Stimulated activated CD4-positive, alpha-beta T cell treated with anti-CD3 and anti-CD28 coated beads, Interleukin-12 subunit alpha, Interleukin-12 subunit beta, amount 100 ng/mL, for 4 hours (primary cell): ENCODE data around the gene PCDHGA1.
"Not testable (repeated sequence)": the region's sequence is repeated elsewhere in the genome, so short reads cannot be mapped to it uniquely, and the experiment has no call there.

Experiments
- DNase-seq: peaks from one replicate; pipeline ENCODE4 v3.0.0-alpha.2; 2020

Gene PCDHGA1

DNA sequence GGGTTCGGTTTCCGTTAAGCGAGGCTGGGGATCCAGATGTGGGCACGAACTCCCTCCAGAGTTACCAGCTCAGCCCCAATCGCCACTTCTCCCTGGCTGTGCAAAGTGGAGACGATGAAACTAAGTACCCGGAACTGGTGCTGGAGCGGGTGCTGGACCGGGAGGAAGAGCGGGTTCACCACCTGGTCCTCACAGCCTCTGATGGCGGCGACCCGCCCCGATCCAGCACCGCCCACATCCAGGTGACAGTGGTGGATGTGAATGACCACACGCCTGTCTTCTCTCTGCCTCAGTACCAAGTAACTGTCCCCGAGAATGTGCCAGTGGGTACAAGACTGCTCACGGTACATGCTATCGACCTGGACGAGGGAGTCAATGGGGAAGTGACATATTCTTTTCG is 53.0 kb downstream of the PCDHGA1 start:
- no peak for DNase-seq

DNA sequence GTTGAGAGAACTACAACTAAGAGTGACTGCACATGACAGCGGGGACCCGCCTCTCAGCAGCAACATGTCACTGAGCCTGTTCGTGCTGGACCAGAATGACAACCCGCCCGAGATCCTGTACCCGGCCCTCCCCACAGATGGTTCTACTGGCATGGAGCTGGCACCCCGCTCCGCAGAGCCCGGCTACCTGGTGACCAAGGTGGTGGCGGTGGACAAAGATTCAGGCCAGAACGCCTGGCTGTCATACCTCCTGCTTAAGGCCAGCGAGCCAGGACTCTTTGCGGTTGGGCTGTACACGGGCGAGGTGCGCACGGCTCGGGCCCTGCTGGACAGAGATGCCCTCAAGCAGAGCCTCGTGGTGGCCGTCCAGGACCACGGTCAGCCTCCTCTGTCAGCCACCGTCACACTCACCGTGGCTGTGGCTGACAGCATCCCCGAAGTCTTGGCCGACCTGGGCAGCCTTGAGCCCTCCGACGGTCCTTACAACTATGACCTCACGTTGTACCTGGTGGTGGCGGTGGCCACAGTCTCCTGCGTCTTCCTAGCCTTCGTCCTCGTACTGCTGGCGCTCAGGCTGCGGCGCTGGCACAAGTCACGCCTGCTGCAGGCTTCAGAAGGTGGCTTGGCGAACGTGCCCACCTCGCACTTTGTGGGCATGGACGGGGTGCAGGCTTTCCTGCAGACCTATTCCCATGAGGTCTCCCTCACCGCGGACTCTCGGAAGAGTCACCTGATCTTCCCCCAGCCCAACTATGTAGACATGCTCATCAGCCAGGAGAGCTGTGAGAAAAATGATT is 54.4 kb downstream of the PCDHGA1 start:
- DNase-seq, result no peak

DNA sequence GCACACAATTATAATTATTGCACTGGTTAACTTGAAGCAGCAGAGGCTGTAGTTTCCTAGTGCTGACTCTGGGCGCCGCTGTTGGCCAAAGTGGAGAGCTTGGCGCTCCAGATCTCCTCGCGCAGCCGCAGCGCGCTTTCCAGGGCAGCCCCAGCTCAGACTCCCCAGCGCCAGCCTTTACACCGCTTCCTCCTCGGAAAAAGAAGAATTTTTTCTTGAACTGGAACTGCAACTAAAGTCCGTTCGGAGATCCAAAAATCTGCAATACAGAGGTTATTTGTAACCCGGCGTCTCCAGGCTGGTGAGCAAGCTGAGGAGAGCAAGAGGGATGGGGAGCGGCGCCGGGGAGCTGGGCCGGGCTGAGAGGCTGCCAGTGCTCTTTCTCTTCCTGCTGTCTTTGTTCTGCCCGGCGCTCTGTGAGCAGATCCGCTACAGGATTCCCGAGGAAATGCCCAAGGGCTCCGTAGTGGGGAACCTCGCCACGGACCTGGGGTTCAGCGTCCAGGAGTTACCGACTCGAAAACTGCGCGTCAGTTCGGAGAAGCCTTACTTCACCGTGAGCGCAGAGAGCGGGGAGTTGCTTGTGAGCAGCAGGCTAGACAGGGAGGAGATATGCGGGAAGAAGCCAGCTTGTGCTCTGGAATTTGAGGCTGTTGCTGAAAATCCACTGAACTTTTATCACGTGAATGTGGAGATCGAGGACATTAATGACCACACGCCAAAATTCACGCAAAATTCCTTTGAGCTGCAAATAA is 57.4 kb downstream of the PCDHGA1 start, which contains the start of gene PCDHGB4:
TSS of gene PCDHGB4 (plus strand) at position 142 of the 755 bp plus-strand sequence. CDS start at position 329, 187 bp downstream.
- peak; percentile 20 for DNase-seq

DNA sequence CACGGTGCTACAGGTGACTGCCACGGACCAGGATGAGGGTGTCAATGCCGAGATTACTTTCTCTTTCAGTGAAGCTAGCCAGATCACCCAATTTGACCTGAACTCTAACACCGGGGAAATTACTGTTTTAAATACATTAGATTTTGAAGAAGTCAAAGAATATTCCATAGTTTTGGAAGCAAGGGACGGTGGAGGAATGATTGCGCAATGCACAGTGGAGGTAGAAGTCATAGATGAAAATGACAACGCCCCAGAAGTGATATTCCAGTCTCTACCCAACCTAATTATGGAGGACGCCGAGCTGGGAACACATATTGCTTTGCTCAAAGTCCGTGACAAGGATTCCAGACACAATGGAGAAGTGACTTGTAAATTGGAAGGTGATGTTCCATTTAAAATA is 58.3 kb downstream of the PCDHGA1 start:
- no peak for DNase-seq

DNA sequence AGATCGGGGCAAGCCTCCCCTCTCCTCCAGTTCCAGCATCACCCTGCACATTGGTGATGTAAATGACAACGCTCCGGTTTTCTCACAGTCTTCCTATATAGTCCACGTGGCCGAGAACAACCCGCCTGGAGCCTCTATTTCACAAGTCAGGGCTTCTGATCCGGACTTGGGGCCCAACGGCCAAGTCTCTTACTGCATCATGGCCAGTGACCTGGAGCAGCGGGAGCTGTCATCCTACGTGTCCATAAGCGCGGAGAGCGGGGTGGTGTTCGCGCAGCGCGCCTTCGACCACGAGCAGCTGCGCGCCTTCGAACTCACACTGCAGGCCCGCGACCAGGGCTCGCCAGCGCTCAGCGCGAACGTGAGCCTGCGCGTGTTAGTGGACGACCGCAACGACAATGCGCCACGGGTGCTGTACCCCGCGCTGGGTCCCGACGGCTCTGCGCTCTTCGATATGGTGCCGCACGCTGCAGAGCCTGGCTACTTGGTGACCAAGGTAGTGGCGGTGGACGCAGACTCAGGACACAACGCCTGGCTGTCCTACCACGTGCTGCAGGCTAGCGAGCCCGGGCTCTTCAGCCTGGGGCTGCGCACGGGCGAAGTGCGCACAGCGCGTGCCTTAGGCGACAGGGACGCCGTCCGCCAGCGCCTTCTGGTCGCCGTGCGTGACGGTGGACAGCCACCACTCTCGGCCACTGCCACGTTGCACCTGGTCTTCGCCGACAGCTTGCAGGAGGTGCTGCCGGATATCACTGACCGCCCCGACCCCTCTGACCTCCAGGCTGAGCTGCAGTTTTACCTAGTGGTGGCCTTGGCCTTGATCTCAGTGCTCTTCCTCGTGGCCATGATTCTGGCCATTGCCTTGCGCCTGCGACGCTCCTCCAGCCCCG is 59.1 kb downstream of the PCDHGA1 start:
- no peak for DNase-seq

DNA sequence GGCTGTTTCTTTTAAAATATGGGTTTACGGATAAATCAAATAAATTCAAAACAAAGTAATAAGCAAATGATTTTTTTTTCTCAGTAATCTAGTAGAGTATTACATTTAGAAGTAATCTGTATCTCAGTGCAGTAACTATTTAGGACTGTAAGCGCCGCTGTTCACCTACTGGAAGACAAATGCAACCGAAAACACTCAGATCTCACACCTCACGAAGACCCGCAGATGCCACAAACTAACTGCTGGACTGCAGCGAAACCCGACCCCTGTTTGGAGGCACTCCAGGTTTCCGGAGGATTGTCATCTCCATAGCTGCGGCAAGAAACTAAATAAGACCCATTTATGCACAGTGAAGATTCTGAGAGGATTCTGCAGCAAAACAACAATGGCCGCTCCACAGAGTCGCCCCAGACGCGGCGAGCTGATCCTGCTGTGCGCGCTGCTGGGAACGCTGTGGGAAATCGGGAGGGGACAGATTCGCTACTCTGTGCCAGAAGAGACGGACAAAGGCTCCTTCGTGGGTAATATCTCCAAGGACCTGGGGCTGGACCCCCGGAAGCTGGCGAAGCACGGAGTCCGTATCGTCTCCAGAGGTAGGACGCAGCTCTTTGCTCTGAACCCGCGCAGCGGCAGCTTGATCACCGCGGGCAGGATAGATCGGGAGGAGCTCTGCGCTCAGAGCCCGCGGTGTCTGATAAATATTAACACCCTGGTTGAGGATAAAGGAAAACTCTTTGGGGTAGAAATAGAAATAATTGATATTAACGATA is 62.3 kb downstream of the PCDHGA1 start, which contains the start of gene PCDHGA8:
TSS of gene PCDHGA8 (plus strand) at position 205 of the 770 bp plus-strand sequence. CDS start at position 386, 181 bp downstream.
- DNase-seq, result no peak

DNA sequence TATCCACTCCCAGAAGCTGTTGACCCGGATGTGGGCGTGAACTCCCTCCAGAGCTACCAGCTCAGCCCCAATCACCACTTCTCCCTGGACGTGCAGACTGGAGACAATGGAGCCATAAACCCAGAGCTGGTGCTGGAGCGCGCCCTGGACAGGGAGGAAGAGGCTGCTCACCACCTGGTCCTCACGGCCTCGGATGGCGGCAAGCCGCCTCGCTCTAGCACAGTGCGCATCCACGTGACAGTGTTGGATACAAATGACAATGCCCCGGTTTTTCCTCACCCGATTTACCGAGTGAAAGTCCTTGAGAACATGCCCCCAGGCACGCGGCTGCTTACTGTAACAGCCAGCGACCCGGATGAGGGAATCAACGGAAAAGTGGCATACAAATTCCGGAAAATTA is 63.0 kb downstream of the PCDHGA1 start:
- no peak for DNase-seq

DNA sequence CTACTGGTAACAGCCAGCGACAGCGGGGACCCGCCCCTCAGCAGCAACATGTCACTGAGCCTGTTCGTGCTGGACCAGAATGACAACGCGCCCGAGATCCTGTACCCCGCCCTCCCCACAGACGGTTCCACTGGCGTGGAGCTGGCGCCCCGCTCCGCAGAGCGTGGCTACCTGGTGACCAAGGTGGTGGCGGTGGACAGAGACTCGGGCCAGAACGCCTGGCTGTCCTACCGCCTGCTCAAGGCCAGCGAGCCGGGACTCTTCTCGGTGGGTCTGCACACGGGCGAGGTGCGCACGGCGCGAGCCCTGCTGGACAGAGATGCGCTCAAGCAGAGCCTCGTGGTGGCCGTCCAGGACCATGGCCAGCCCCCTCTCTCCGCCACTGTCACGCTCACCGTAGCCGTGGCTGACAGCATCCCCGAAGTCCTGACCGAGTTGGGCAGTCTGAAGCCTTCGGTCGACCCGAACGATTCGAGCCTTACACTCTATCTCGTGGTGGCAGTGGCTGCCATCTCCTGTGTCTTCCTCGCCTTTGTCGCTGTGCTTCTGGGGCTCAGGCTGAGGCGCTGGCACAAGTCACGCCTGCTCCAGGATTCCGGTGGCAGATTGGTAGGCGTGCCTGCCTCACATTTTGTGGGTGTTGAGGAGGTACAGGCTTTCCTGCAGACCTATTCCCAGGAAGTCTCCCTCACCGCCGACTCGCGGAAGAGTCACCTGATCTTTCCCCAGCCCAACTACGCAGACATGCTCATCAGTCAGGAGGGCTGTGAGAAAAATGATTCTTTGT is 64.3 kb downstream of the PCDHGA1 start:
- not testable (repeated sequence) for DNase-seq

DNA sequence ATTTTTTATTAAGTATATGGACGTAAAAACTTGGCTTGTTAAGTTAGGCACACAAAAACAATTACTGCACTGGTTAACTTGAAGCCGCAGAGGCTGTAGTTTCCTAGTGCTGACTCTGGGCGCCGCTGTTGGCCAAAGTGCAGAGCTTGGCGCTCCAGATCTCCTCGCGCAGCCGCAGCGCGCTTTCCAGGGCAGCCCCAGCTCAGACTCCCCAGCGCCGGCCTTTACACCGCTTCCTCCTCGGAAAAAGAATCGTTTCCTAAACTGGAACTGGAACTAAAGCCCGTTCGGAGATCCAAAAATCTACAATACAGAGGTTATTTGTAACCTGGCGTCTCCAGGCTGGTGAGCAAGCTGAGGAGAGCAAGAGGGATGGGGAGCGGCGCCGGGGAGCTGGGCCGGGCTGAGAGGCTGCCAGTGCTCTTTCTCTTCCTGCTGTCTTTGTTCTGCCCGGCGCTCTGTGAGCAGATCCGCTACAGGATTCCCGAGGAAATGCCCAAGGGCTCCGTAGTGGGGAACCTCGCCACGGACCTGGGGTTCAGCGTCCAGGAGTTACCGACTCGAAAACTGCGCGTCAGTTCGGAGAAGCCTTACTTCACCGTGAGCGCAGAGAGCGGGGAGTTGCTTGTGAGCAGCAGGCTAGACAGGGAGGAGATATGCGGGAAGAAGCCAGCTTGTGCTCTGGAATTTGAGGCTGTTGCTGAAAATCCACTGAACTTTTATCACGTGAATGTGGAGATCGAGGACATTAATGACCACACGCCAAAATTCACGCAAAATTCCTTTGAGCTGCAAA is 67.6 kb downstream of the PCDHGA1 start, which contains the start of gene PCDHGB5:
TSS of gene PCDHGB5 (plus strand) at position 192 of the 796 bp plus-strand sequence. CDS start at position 373, 181 bp downstream.
- DNase-seq, result peak; percentile 38

DNA sequence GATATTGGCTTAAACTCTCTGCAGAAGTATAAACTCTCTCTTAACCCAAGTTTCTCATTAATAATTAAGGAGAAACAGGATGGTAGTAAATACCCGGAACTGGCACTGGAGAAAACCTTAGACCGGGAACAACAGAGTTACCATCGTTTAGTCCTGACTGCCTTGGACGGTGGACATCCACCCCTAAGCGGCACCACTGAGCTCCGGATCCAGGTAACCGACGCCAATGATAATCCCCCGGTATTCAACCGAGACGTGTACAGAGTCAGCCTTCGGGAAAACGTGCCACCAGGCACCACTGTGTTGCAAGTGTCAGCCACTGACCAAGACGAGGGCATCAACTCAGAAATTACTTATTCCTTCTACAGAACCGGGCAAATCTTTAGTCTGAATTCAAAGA is 68.3 kb downstream of the PCDHGA1 start:
- no peak for DNase-seq

DNA sequence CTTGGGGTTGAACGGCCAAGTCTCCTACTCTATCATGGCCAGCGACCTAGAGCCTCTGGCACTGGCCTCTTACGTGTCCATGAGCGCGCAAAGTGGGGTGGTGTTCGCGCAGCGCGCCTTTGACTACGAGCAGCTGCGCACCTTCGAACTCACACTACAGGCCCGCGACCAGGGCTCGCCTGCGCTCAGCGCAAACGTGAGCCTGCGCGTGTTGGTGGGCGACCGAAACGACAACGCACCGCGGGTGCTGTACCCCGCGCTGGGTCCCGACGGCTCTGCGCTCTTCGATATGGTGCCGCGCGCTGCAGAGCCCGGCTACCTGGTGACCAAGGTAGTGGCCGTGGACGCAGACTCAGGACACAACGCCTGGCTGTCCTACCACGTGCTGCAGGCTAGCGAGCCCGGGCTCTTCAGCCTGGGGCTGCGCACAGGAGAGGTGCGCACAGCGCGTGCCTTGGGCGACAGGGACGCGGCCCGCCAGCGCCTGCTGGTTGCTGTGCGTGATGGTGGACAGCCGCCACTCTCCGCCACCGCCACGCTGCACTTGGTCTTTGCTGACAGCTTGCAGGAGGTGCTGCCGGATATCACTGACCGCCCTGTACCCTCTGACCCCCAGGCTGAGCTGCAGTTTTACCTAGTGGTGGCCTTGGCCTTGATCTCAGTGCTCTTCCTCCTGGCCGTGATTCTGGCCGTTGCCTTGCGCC is 69.4 kb downstream of the PCDHGA1 start:
- no peak for DNase-seq

DNA sequence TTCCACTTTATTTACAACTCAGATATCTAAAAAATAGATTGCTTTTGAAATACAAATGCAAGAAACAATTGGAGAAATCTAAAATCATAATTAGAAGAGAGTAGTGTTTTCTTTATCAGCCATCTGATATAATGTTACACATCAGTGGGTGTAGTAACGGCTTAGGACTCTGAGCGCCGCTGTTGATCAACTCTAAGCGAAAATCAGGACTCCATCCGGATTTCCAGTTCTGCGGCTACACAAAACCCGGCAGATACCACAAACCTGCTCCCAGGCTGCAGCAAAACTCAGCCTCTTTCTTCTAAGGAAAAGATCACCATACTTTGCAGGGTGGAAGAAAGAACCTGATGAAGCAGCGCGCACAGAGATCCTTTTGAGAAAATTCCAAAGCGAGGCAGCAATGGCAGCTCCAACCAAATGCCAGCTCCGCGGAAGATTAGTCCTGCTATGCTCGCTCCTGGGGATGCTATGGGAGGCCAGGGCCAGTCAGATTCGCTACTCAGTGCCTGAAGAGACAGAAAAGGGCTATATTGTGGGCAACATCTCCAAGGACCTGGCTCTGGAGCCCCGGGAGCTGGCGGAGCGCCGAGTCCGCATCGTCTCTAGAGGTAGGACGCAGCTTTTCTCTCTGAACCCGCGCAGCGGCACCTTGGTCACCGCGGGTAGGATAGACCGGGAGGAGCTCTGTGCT is 72.4 kb downstream of the PCDHGA1 start, which contains the start of gene PCDHGA9:
TSS of gene PCDHGA9 (plus strand) at position 226 of the 691 bp plus-strand sequence. CDS start at position 401, 175 bp downstream.
- DNase-seq, result no peak

DNA sequence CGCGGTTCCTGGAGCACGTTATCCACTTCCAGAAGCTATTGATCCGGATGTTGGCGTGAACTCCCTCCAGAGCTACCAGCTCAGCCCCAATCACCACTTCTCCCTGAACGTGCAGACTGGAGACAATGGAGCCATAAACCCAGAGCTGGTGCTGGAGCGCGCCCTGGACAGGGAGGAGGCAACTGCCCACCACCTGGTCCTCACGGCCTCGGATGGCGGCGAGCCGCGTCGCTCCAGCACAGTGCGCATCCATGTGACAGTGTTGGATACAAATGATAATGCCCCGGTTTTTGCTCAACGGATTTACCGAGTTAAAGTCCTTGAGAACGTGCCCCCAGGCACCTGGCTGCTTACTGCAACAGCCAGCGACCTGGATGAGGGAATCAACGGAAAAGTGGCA is 73.1 kb downstream of the PCDHGA1 start:
- no peak for DNase-seq

DNA sequence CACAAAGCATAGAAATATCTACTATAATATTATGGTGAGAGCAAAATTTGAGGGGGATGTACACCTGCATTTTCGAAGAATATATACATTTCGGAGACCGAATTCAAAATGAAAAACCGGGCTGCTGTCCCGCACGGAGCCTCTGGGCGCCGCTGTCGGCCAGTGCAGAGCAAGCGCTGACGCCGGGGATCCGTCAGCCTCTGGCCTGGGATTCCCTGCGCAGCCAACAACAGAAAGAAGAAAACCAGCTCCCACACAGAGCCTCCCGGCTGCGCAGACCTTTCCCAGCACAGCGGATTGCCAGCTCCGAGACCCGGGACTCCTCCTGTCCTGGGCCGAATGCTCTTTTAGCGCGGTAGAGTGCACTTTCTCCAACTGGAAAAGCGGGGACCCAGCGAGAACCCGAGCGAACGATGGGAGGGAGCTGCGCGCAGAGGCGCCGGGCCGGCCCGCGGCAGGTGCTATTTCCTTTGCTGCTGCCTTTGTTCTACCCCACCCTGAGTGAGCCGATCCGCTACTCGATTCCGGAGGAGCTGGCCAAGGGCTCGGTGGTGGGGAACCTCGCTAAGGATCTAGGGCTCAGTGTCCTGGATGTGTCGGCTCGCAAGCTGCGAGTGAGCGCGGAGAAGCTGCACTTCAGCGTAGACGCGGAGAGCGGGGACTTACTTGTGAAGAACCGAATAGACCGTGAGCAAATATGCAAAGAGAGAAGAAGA is 77.6 kb downstream of the PCDHGA1 start, which contains the start of gene PCDHGB6:
TSS of gene PCDHGB6 (plus strand) at position 232 of the 716 bp plus-strand sequence. CDS start at position 414, 182 bp downstream.
- DNase-seq, result peak; percentile 29

DNA sequence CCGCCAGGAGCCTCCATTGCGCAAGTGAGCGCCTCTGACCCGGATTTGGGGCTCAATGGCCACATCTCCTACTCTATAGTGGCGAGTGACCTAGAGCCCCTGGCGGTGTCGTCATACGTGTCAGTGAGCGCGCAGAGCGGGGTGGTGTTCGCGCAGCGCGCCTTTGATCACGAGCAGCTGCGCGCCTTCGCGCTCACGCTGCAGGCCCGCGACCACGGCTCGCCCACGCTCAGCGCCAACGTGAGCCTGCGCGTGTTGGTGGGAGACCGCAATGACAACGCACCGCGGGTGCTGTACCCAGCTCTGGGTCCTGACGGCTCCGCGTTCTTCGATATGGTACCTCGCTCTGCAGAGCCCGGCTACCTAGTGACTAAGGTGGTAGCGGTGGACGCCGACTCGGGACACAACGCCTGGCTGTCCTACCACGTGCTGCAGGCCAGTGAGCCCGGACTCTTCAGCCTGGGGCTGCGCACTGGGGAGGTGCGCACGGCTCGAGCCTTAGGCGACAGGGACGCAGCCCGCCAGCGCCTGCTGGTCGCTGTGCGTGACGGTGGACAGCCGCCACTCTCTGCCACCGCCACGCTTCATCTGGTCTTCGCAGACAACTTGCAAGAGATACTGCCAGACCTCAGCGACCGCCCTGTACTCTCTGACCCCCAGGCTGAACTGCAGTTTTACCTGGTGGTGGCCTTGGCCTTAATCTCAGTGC is 79.4 kb downstream of the PCDHGA1 start:
- DNase-seq, result no peak

DNA sequence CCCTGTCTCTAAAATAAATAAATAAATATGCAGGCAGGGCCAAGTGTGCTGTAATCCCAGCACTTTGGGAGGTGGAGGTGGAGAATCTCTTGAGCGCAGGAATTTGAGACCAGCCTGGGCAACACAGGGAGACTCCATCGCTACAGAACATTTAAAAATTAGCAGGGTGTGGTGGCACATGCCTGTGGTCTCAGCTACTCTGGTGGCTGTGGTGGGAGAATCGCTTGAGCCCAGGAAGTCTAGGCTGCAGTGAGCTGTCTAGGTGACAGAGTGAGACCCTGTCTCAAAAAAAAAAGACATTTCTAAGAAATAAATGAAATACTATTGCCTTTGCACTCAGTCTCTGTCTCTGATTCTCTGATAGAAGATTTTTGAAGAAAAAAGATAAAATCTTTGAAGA is 81.3 kb downstream of the PCDHGA1 start:
- no peak for DNase-seq

DNA sequence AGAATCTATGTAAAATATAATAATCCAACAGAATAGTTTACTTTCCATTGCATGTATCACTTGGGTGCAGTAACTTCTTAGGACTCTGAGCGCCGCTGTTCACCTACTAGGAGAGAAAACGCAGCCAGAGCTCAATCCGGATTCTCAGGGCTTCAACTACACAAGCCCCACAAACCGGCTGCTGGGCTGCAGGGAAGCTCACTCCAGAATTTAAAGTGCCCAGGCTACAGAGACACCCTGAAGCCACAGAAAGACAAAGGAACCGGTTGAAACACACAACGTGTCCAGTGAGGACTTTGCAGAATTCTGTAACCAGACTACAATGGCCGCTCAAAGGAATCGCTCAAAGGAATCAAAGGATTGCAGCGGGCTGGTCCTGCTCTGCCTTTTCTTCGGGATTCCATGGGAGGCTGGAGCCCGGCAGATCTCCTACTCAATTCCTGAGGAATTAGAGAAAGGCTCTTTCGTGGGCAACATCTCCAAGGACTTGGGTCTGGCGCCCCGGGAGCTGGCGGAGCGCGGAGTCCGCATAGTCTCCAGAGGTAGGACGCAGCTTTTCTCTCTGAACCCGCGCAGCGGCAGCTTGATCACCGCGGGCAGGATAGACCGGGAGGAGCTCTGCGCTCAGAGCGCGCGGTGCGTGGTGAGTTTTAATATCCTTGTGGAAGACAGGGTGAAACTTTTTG is 82.7 kb downstream of the PCDHGA1 start, which contains the start of gene PCDHGA10:
TSS of gene PCDHGA10 (plus strand) at position 134 of the 686 bp plus-strand sequence. CDS start at position 323, 189 bp downstream.
- DNase-seq, result peak; percentile 44
